Measurements from ENCODE around the gene CGB8.

- no peak for TF ChIP-seq CTCF (IDR thresholded peaks at IDR 0.05)
- TF ChIP-seq POLR2A (IDR thresholded peaks at IDR 0.05): no peak
These were observed 34.0 kb downstream of the CGB8 start for GRCh38 chr19:49014870-49015255.
